ENCODE results near the gene FER1L5.

DNA sequence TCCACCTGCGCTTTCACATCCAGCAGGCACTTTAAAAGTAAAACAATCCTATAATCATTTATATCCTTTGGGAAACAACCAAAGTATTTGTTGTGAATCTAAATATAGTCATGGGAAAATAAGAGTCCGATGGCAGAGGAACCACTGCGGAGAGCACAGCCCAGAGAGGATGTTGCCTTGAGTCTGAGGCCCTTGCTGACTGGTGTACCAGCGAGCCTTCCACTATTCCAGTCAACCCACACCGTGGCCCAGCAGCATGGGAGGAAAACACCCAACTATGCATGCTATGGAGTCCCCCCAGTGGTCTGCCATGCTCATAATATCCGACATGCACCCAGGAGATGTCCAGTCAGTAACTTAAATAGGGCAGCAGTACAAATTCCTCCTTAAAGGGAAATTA, 26.0 kb upstream of the FER1L5 start:
- TF ChIP-seq, protein P1, sequence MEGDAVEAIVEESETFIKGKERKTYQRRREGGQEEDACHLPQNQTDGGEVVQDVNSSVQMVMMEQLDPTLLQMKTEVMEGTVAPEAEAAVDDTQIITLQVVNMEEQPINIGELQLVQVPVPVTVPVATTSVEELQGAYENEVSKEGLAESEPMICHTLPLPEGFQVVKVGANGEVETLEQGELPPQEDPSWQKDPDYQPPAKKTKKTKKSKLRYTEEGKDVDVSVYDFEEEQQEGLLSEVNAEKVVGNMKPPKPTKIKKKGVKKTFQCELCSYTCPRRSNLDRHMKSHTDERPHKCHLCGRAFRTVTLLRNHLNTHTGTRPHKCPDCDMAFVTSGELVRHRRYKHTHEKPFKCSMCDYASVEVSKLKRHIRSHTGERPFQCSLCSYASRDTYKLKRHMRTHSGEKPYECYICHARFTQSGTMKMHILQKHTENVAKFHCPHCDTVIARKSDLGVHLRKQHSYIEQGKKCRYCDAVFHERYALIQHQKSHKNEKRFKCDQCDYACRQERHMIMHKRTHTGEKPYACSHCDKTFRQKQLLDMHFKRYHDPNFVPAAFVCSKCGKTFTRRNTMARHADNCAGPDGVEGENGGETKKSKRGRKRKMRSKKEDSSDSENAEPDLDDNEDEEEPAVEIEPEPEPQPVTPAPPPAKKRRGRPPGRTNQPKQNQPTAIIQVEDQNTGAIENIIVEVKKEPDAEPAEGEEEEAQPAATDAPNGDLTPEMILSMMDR (IDR thresholded peaks at IDR 0.05): no peak
- TF ChIP-seq POLR2AphosphoS5 (IDR thresholded peaks at IDR 0.05): no peak
